ENCODE data around the gene STIMATE. TPM values are rescaled to one million over a fixed set of nuclear protein-coding genes. Genes with fewer than 3 reads are reported as not detected.
A peak's percentile ranks its signal among the peaks of the same experiment; 100 is the strongest.

The STIMATE gene
- total RNA-seq, 1 donor from 2014 or later, result 12.1 TPM

DNA sequence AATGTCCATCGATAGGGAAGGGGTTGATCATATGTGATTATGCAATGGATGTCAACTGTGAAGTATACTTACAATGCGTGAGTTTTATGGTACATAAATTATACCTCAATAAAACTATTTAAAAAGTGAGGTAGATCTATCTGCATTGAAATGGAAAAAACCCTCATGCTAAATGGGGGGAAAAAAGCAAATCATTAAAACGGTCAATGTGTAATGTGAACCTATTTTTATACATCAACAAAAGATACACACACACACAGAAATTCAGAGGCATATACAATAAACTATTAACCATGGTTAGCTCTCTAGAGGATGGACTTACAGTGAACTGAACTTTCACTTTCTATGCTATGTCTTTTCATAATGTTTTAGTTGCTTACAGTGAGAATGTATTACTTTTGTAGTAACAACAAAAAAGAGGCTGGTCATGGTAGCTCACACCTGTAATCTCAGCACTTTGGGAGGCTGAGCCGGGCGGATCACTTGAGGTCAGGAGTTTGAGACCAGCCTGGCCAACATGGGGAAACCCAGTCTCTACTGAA, 23.1 kb downstream of the STIMATE start:
- no peak overlapping the region for H2AFZ ChIP-seq (ENCODE audit: low read depth, low read length)
- no peak for TF ChIP-seq EZH2 (IDR thresholded peaks at IDR 0.05; ENCODE audit: insufficient read depth, low read length)
- TF ChIP-seq, protein P1, sequence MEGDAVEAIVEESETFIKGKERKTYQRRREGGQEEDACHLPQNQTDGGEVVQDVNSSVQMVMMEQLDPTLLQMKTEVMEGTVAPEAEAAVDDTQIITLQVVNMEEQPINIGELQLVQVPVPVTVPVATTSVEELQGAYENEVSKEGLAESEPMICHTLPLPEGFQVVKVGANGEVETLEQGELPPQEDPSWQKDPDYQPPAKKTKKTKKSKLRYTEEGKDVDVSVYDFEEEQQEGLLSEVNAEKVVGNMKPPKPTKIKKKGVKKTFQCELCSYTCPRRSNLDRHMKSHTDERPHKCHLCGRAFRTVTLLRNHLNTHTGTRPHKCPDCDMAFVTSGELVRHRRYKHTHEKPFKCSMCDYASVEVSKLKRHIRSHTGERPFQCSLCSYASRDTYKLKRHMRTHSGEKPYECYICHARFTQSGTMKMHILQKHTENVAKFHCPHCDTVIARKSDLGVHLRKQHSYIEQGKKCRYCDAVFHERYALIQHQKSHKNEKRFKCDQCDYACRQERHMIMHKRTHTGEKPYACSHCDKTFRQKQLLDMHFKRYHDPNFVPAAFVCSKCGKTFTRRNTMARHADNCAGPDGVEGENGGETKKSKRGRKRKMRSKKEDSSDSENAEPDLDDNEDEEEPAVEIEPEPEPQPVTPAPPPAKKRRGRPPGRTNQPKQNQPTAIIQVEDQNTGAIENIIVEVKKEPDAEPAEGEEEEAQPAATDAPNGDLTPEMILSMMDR (IDR thresholded peaks at IDR 0.05; ENCODE audit: insufficient read depth, low read depth, low read length), result no peak
- no peak overlapping the region for H3K4me3 Mint-ChIP-seq (ENCODE audit: unreplicated experiment)
- H3K9ac ChIP-seq (ENCODE audit: low read length), result no peak overlapping the region
- peaks cover 46% of the 10 kb centered on the region for H4K20me1 ChIP-seq (ENCODE audit: insufficient read depth, low read length)
- no peak overlapping the region for H3K4me3 ChIP-seq (ENCODE audit: insufficient read depth, low read depth, low read length)
- no peaks in the 10 kb centered on the region for H3K36me3 ChIP-seq (ENCODE audit: insufficient read depth, low read length)
- peaks cover 8% of the 10 kb centered on the region for H3K36me3 Mint-ChIP-seq (ENCODE audit: low read depth, unreplicated experiment)
- FAIRE-seq (no peak), DNase-seq (ENCODE audit: low read depth) (no peak)
- no peaks in the 10 kb centered on the region for H3K9me3 ChIP-seq (ENCODE audit: insufficient read depth, low read depth, low read length)
- H3K27me3 Mint-ChIP-seq (ENCODE audit: low read depth, unreplicated experiment), result no peaks in the 10 kb centered on the region
- no peak overlapping the region for H3K4me2 ChIP-seq (ENCODE audit: low read length)
- no peaks in the 10 kb centered on the region for H3K4me1 ChIP-seq (ENCODE audit: insufficient read depth, low read length)
- H3K79me2 ChIP-seq (ENCODE audit: insufficient read depth, low read length), result peaks cover 10% of the 10 kb centered on the region
- peaks cover 6% of the 10 kb centered on the region for H3K4me1 Mint-ChIP-seq (ENCODE audit: low read depth, unreplicated experiment)
- H3K27ac ChIP-seq (ENCODE audit: low read depth, low read length), result no peak overlapping the region
- no peak overlapping the region for H3K27ac Mint-ChIP-seq (ENCODE audit: unreplicated experiment)
- no peaks in the 10 kb centered on the region for H3K9me3 Mint-ChIP-seq (ENCODE audit: unreplicated experiment)
- no peaks in the 10 kb centered on the region for H3K27me3 ChIP-seq (ENCODE audit: insufficient read depth, low read length)

DNA sequence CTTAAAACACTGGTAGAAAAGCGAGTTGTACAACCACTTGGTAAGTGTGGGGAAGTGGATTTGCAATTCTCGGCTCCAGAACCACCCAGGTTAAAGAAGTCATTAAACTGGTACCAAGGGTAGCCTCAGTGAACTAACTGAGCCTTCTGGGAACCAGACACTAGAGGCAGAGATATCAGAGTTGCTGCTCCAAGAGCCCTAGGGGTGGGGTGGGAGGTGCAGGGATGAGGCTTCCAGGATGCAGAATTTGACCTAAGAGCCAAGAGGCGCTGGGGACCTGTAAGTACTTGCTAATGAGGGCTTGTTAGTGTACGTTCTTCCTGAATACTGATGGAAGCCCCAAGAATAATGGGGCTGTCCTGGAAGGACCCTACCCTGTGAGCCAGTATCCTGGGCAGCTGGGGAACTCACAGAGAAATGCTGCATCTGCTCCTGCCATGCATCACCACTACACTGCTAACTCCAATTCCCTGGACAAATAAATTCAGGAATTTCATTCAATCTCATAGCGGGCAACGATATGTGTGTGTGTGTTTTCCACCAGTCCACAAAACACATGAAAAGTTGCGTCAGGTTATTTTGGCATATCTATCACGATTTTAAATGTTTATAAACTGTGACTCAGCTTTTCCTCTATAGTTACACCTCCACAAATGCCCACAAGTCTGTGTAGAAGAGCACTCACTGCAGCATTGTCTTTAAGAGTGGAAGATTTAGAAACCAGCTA, 23.8 kb downstream of the STIMATE start:
- H3K4me1 ChIP-seq (ENCODE audit: insufficient read depth, low read length), result no peaks in the 10 kb centered on the region
- no peak overlapping the region for H3K27ac Mint-ChIP-seq (ENCODE audit: unreplicated experiment)
- no peak overlapping the region for H3K4me3 Mint-ChIP-seq (ENCODE audit: unreplicated experiment)
- no peak overlapping the region for H3K4me2 ChIP-seq (ENCODE audit: low read length)
- H3K27me3 Mint-ChIP-seq (ENCODE audit: low read depth, unreplicated experiment), result no peaks in the 10 kb centered on the region
- H3K36me3 Mint-ChIP-seq (ENCODE audit: low read depth, unreplicated experiment), result peaks cover 8% of the 10 kb centered on the region
- H3K9ac ChIP-seq (ENCODE audit: low read length), result no peak overlapping the region
- H3K36me3 ChIP-seq (ENCODE audit: insufficient read depth, low read length), result no peaks in the 10 kb centered on the region
- peaks cover 3% of the 10 kb centered on the region for H3K9me3 Mint-ChIP-seq (ENCODE audit: unreplicated experiment)
- DNase-seq (ENCODE audit: low read depth) (peak; percentile 87), FAIRE-seq (no peak)
- no peak for TF ChIP-seq EZH2 (IDR thresholded peaks at IDR 0.05; ENCODE audit: insufficient read depth, low read length)
- no peak overlapping the region for H2AFZ ChIP-seq (ENCODE audit: low read depth, low read length)
- peaks cover 10% of the 10 kb centered on the region for H3K79me2 ChIP-seq (ENCODE audit: insufficient read depth, low read length)
- H3K4me3 ChIP-seq (ENCODE audit: insufficient read depth, low read depth, low read length), result no peak overlapping the region
- no peaks in the 10 kb centered on the region for H3K27me3 ChIP-seq (ENCODE audit: insufficient read depth, low read length)
- H4K20me1 ChIP-seq (ENCODE audit: insufficient read depth, low read length), result peaks cover 50% of the 10 kb centered on the region
- H3K9me3 ChIP-seq (ENCODE audit: insufficient read depth, low read depth, low read length), result no peaks in the 10 kb centered on the region
- H3K4me1 Mint-ChIP-seq (ENCODE audit: low read depth, unreplicated experiment), result peaks cover 6% of the 10 kb centered on the region
- H3K27ac ChIP-seq (ENCODE audit: low read depth, low read length), result no peak overlapping the region

DNA sequence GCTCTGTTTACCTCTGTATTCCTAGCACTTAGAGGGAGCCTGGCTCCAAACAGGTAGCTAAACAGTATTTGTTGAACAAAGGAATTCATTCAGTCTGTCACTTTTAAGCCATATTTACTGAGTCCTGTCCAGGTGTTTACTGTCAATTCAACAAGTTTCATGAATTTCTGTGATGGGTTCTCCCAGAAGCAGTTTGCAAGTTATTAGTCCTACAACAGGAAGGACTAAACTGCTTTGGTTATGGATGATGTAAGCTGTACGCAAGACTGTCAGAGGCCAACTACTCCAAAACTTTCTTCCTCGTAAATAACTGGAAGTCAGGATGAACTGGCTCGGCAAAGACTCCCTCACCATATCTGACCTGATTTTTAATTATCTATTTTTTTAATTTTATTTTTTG, 25.1 kb downstream of the STIMATE start:
- FAIRE-seq (no peak), DNase-seq (ENCODE audit: low read depth) (no peak)
- H3K27me3 Mint-ChIP-seq (ENCODE audit: low read depth, unreplicated experiment), result no peaks in the 10 kb centered on the region
- Histone ChIP-seq H4K20me1 (ENCODE audit: insufficient read depth, low read length) (peaks cover 46% of the 10 kb centered on the region), H3K9me3 (ENCODE audit: insufficient read depth, low read depth, low read length) (no peaks in the 10 kb centered on the region), H3K4me2 (ENCODE audit: low read length) (no peak overlapping the region), H3K9ac (ENCODE audit: low read length) (no peak overlapping the region), H2AFZ (ENCODE audit: low read depth, low read length) (no peak overlapping the region), H3K27me3 (ENCODE audit: insufficient read depth, low read length) (no peaks in the 10 kb centered on the region), H3K4me3 (ENCODE audit: insufficient read depth, low read depth, low read length) (no peak overlapping the region), H3K79me2 (ENCODE audit: insufficient read depth, low read length) (peaks cover 5% of the 10 kb centered on the region), H3K36me3 (ENCODE audit: insufficient read depth, low read length) (no peaks in the 10 kb centered on the region), H3K4me1 (ENCODE audit: insufficient read depth, low read length) (no peaks in the 10 kb centered on the region), H3K27ac (ENCODE audit: low read depth, low read length) (no peak overlapping the region)
- TF ChIP-seq EZH2 (IDR thresholded peaks at IDR 0.05; ENCODE audit: insufficient read depth, low read length), result no peak
- TF ChIP-seq, protein P1 (IDR thresholded peaks at IDR 0.05; ENCODE audit: insufficient read depth, low read depth, low read length), result no peak
- peaks cover 3% of the 10 kb centered on the region for H3K36me3 Mint-ChIP-seq (ENCODE audit: low read depth, unreplicated experiment)
- peaks cover 6% of the 10 kb centered on the region for H3K4me1 Mint-ChIP-seq (ENCODE audit: low read depth, unreplicated experiment)
- peaks cover 3% of the 10 kb centered on the region for H3K9me3 Mint-ChIP-seq (ENCODE audit: unreplicated experiment)
- H3K4me3 Mint-ChIP-seq (ENCODE audit: unreplicated experiment), result no peak overlapping the region
- no peak overlapping the region for H3K27ac Mint-ChIP-seq (ENCODE audit: unreplicated experiment)
